Left cardiac atrium (tissue), 2 donors: ENCODE data around the gene KIF15. TPM values are rescaled to one million over a fixed set of nuclear protein-coding genes. Genes with fewer than 3 reads are reported as not detected.

Experiments
- total RNA-seq, 2 donors: library from RNA; stranded (reverse); fragmentation: NEBNext Ultra II Directional; extraction: Animal tissue kit (Norgen Biotek cat#: 25700); gene quantifications; one replicate each; pipeline ENCODE4 v1.2.1, GENCODE V29; 2021
- donor health status: DM: no; HTN: yes; CAD: no; lungs with severe emphysema.
- donor health status: DM: yes; HTN: yes; CAD: no.

KIF15 gene
- total RNA-seq, 2 donors from 2014 or later = 0.34 to 1.4 TPM

Other genes starting within 250 kb of the KIF15 start
- 1 to 10 TPM; 2.8 TPM for gene ZKSCAN7, start 206.6 kb upstream of the KIF15 start, total RNA-seq
- gene ZNF660, start 176.8 kb upstream of the KIF15 start, total RNA-seq = 1 to 10 TPM; 1.8 to 2.5 TPM
- gene ZNF197, start 136.8 kb upstream of the KIF15 start, total RNA-seq = 10 to 100 TPM; 10.7 to 13.1 TPM
- gene ZNF35, start 113.1 kb upstream of the KIF15 start, total RNA-seq = 10 to 100 TPM in 1 of 2 donors, 1 to 10 TPM in 1; 4.9 to 13.5 TPM
- 1 to 10 TPM; 3.4 to 4.4 TPM for gene ZNF502, start 49.1 kb upstream of the KIF15 start, total RNA-seq
- 1 to 10 TPM; 4.0 to 5.0 TPM for gene ZNF501, start 32.2 kb upstream of the KIF15 start, total RNA-seq
- 10 to 100 TPM; 26.2 to 27.0 TPM for gene KIAA1143, start 175 bp upstream of the KIF15 start, total RNA-seq
- gene TMEM42, start 100.1 kb downstream of the KIF15 start, total RNA-seq = 10 to 100 TPM in 1 of 2 donors, 1 to 10 TPM in 1; 7.4 to 10.4 TPM
- not detected for gene TGM4, start 112.8 kb downstream of the KIF15 start, total RNA-seq
- gene ZDHHC3, start 214.4 kb downstream of the KIF15 start, total RNA-seq = 10 to 100 TPM; 42.7 to 45.5 TPM
- gene EXOSC7, start 214.4 kb downstream of the KIF15 start, total RNA-seq = 10 to 100 TPM; 21.0 to 32.1 TPM